SK-N-MC (cell line): Measurements from ENCODE around the gene SLC7A1.

Source experiments
- EZH2 ChIP-seq: fragments of 200-600 bp; sonication (generic); IDR thresholded peaks from one replicate; pipeline ENCODE4 v1.6.1; 2017; ENCODE audit warnings: antibody characterized with exemption
- FOXP2 ChIP-seq: optimal IDR thresholded peaks from 2 replicates; pipeline ENCODE3; 2011; ENCODE audit warnings: mild to moderate bottlenecking, moderate library complexity; ENCODE audit not compliant: insufficient read depth; ENCODE audit errors: extremely low read length, control extremely low read depth
- POLR2AphosphoS5 ChIP-seq: IDR thresholded peaks from 2 replicates; pipeline ENCODE4 v1.6.1; 2012; ENCODE audit warnings: mild to moderate bottlenecking, low read depth, low read length, borderline replicate concordance

DNA sequence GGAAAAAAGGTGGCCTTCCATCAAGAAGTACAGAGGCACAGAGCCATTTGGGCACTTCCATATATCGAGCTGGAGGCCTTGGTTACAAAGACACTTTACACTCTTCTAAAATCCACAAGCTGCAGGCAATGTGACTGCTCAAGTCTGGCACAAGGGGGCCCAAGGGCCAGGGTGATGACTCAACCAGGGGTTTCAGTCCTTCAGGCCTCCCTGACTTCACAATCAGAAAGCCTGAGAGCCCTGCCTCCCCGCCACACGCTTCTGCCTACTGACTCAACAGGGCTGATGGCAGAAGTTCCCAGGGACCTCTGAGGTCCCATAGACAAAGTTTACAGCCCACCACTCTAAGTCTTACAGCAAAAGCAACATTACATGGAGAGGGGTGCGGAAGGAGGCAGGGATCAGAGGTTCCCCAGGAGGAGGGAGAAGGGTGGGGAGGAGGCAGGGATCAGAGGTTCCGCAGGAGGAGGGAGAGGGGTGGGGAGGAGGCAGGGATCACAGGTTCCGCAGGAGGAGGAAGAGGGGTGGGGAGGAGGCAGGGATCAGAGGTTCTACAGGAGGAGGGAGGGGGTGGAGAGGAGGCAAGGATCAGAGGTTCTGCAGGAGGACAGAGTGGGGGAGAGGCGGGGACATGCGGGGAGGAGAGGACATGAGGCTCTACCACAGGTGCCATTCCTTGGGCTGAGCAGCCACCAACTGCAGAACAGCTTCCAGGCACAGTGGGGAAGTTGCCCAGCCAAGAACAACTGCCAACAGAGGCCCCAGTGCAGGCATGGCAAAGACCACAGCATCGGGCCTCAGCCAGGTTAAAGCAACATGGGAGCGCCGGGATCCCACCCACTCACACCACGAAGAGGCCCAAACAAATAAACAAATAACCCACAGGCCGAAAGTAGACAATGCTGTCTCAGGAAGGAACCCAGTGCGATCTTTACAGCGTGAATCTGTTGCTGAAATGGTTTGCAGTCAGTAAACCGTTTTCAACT lies 52.0 kb downstream of the SLC7A1 start:
- TF ChIP-seq POLR2AphosphoS5 (no peak), EZH2 (no peak), FOXP2 (no peak)
